ENCODE measurements around the gene SMIM5.

GRCh38 chr17:75666959-75667790, 33.9 kb downstream of the SMIM5 start, which contains the start of the genes RECQL5 and SAP30BP:
- peak; percentile 69 to 71 for TF ChIP-seq POLR2A (IDR thresholded peaks at IDR 0.05)
- TF ChIP-seq CTCF (IDR thresholded peaks at IDR 0.05), result no peak
- peak in 1 of 4 donors; percentile 10 for TF ChIP-seq EP300 (IDR thresholded peaks at IDR 0.05)
- TF ChIP-seq POLR2AphosphoS5 (IDR thresholded peaks at IDR 0.05), result peak; percentile 75 to 94 (median 90)
